ENCODE results near the gene PDE4A.

GRCh38 chr19:10393137-10393536 is 27.2 kb upstream of the PDE4A start:
- TF ChIP-seq CTCF (IDR thresholded peaks at IDR 0.05) = no peak
- no peak for TF ChIP-seq POLR2A (IDR thresholded peaks at IDR 0.05)

All from adrenal gland (tissue), 5 donors.